Neural cell (in vitro differentiated cells): Measurements from ENCODE around the gene BTG4. TPM values are rescaled to one million over a fixed set of nuclear protein-coding genes. Genes with fewer than 3 reads are reported as not detected.

Source experiments
- H2AFZ ChIP-seq: fragments of 200-600, 300-800 bp; sonication (generic), shearing (Covaris generic); 2 replicates; pipeline ENCODE4 v1.6.0; 2014; ENCODE audit warnings: low read depth, mild to moderate bottlenecking, antibody characterized with exemption, low read length, moderate library complexity
- H3F3A ChIP-seq: fragments of 200-600 bp; shearing (Covaris generic); 2 replicates; pipeline ENCODE4 v1.6.1; 2016; ENCODE audit warnings: mild to moderate bottlenecking, moderate library complexity, mixed read lengths, antibody characterized with exemption, low read length; ENCODE audit not compliant: insufficient read depth, poor library complexity, severe bottlenecking
- H3K27ac ChIP-seq: fragments of 200-600, 300-800 bp; sonication (generic), shearing (Covaris generic); 2 replicates; pipeline ENCODE4 v1.5.1; 2014; ENCODE audit warnings: mild to moderate bottlenecking, low read length, moderate library complexity
- H3K27me3 ChIP-seq: fragments of 300-800, 200-600 bp; sonication (generic), shearing (Covaris generic); 2 replicates; pipeline ENCODE4 v1.6.0; 2014; ENCODE audit warnings: mild to moderate bottlenecking, low read depth, low read length, moderate library complexity; ENCODE audit not compliant: insufficient read depth
- H3K36me3 ChIP-seq: fragments of 300-800, 200-600 bp; sonication (generic), shearing (Covaris generic); 2 replicates; pipeline ENCODE4 v1.5.1; 2014; ENCODE audit warnings: mild to moderate bottlenecking, antibody characterized with exemption, low read length, moderate library complexity; ENCODE audit not compliant: insufficient read depth
- H3K4me2 ChIP-seq: fragments of 300-800, 200-600 bp; sonication (generic), shearing (Covaris generic); 2 replicates; pipeline ENCODE4 v1.6.0; 2014; ENCODE audit warnings: mild to moderate bottlenecking, low read length
- H3K4me3 ChIP-seq: fragments of 300-800, 200-600 bp; sonication (generic), shearing (Covaris generic); 2 replicates; pipeline ENCODE4 v1.5.1; 2014; ENCODE audit warnings: mild to moderate bottlenecking, low read length, moderate library complexity
- H3K79me2 ChIP-seq: fragments of 200-600 bp; shearing (Covaris generic); replicated peaks from 2 replicates; pipeline ENCODE4 v1.6.0; 2014; ENCODE audit warnings: mild to moderate bottlenecking, low read length, moderate library complexity; ENCODE audit not compliant: insufficient read depth
- H3K9ac ChIP-seq: fragments of 300-800, 200-600 bp; sonication (generic), shearing (Covaris generic); 2 replicates; pipeline ENCODE4 v1.6.1; 2016; ENCODE audit warnings: mild to moderate bottlenecking, low read length, mixed read lengths
- H3K9me2 ChIP-seq: fragments of 200-600 bp; shearing (Covaris generic); 2 replicates; pipeline ENCODE4 v1.6.1; 2016; ENCODE audit warnings: mild to moderate bottlenecking, low read length, mixed read lengths; ENCODE audit not compliant: insufficient read depth
- H3K9me3 ChIP-seq: fragments of 200-600, 300-800 bp; sonication (generic), shearing (Covaris generic); 2 replicates; pipeline ENCODE4 v1.6.1; 2016; ENCODE audit warnings: mild to moderate bottlenecking, mixed run types, low read length, moderate library complexity, mixed read lengths
- H4K20me1 ChIP-seq: fragments of 200-600 bp; shearing (Covaris generic); 2 replicates; pipeline ENCODE4 v1.6.1; 2016; ENCODE audit warnings: mild to moderate bottlenecking, mixed run types; ENCODE audit not compliant: insufficient read depth
- EP300 ChIP-seq: fragments of 450-650 bp; conservative IDR thresholded peaks from 2 replicates; pipeline ENCODE4 v1.6.1; 2014; ENCODE audit warnings: antibody characterized with exemption, mild to moderate bottlenecking, moderate library complexity; ENCODE audit not compliant: poor library complexity, severe bottlenecking
- EZH2 ChIP-seq: fragments of 200-600, 300-800 bp; shearing (Covaris generic), sonication (generic); IDR thresholded peaks from 2 replicates; pipeline ENCODE4 v1.6.1; 2014; ENCODE audit warnings: antibody characterized with exemption, low read length, borderline replicate concordance, mild to moderate bottlenecking; ENCODE audit not compliant: insufficient read depth, poor library complexity, severe bottlenecking
- MXI1 ChIP-seq: fragments of 450-650 bp; conservative IDR thresholded peaks from 2 replicates; pipeline ENCODE4 v1.6.1; 2014; ENCODE audit warnings: antibody characterized with exemption, mild to moderate bottlenecking; ENCODE audit not compliant: poor library complexity, severe bottlenecking
- POLR2AphosphoS5 ChIP-seq: IDR thresholded peaks from 2 replicates; pipeline ENCODE4 v1.6.1; 2012
- RAD21 ChIP-seq: fragments of 450-650 bp; conservative IDR thresholded peaks from 2 replicates; pipeline ENCODE4 v1.6.1; 2014; ENCODE audit warnings: antibody characterized with exemption, mild to moderate bottlenecking, moderate library complexity
- SMC3 ChIP-seq: fragments of 450-650 bp; conservative IDR thresholded peaks from 2 replicates; pipeline ENCODE4 v1.6.1; 2014; ENCODE audit warnings: antibody characterized with exemption, mild to moderate bottlenecking, moderate library complexity; ENCODE audit not compliant: poor library complexity
- TAF1 ChIP-seq: IDR thresholded peaks from 2 replicates; pipeline ENCODE4 v1.6.1; 2012; ENCODE audit warnings: low read depth
- polyA plus RNA-seq: library from polyadenylated mRNA; depleted of rRNA; stranded (reverse); fragments of >200 nt; gene quantifications from 2 replicates; pipeline ENCODE4 v1.2.3, GENCODE V29; 2014
- TF ChIP-seq, protein P1 (sequence below): fragments of 450-650 bp; IDR thresholded peaks from 2 replicates; pipeline ENCODE4 v1.5.1; 2014; ENCODE audit warnings: antibody characterized with exemption, mild to moderate bottlenecking, moderate library complexity; ENCODE audit not compliant: poor library complexity, severe bottlenecking
- TF ChIP-seq, protein P2 (sequence below): IDR thresholded peaks from 2 replicates; pipeline ENCODE4 v1.6.1; 2012; ENCODE audit warnings: borderline replicate concordance

Gene BTG4
- polyA plus RNA-seq, 1 donor from 2014 or later = not detected

DNA sequence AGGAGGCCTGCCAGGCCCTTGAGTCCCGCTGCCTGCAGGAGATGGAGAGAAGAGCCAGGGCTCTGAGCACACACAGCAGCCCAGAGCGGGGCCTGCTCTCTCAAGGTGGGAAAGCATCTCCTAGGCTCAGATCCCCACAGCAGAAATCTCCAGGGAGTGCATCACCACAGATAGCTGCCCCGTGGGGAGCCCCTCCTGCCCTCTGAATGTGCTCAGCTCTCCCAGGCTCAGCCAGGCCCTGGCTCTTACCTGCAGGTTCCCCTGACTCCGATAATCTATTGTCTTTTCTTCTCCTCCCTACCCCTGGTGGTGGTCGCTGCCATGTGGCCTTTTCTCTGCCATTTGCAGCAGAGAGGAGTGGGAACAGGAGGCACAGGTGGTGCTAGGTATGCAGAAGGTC is 49.9 kb downstream of the BTG4 start:
- no peaks in the 10 kb centered on the region for H3F3A ChIP-seq
- H3K4me3 ChIP-seq = no peak overlapping the region
- H3K36me3 ChIP-seq = no peaks in the 10 kb centered on the region
- H3K27ac ChIP-seq = no peak overlapping the region
- H3K9me3 ChIP-seq = no peaks in the 10 kb centered on the region
- TF ChIP-seq RAD21 = no peak
- no peaks in the 10 kb centered on the region for H3K27me3 ChIP-seq
- H3K79me2 ChIP-seq = no peaks in the 10 kb centered on the region
- H3K9me2 ChIP-seq = no peaks in the 10 kb centered on the region
- no peak overlapping the region for H3K4me2 ChIP-seq
- no peak overlapping the region for H2AFZ ChIP-seq
- no peaks in the 10 kb centered on the region for H4K20me1 ChIP-seq
- no peak overlapping the region for H3K9ac ChIP-seq

GRCh38 chr11:111461460-111462235 is 50.5 kb downstream of the BTG4 start:
- Histone ChIP-seq H3K9me2 (no peaks in the 10 kb centered on the region), H2AFZ (no peak overlapping the region), H3K4me3 (no peak overlapping the region), H3K27me3 (no peaks in the 10 kb centered on the region), H3K36me3 (no peaks in the 10 kb centered on the region), H3K79me2 (no peaks in the 10 kb centered on the region), H4K20me1 (no peaks in the 10 kb centered on the region), H3K9ac (no peak overlapping the region), H3K9me3 (no peaks in the 10 kb centered on the region), H3F3A (no peaks in the 10 kb centered on the region), H3K27ac (no peak overlapping the region), H3K4me2 (no peak overlapping the region)
- TF ChIP-seq, protein P1, sequence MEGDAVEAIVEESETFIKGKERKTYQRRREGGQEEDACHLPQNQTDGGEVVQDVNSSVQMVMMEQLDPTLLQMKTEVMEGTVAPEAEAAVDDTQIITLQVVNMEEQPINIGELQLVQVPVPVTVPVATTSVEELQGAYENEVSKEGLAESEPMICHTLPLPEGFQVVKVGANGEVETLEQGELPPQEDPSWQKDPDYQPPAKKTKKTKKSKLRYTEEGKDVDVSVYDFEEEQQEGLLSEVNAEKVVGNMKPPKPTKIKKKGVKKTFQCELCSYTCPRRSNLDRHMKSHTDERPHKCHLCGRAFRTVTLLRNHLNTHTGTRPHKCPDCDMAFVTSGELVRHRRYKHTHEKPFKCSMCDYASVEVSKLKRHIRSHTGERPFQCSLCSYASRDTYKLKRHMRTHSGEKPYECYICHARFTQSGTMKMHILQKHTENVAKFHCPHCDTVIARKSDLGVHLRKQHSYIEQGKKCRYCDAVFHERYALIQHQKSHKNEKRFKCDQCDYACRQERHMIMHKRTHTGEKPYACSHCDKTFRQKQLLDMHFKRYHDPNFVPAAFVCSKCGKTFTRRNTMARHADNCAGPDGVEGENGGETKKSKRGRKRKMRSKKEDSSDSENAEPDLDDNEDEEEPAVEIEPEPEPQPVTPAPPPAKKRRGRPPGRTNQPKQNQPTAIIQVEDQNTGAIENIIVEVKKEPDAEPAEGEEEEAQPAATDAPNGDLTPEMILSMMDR = no peak
- TF ChIP-seq EZH2 (no peak), EP300 (no peak), POLR2AphosphoS5 (no peak), RAD21 (no peak), TAF1 (no peak), MXI1 (no peak), SMC3 (no peak)
- TF ChIP-seq, protein P2, sequence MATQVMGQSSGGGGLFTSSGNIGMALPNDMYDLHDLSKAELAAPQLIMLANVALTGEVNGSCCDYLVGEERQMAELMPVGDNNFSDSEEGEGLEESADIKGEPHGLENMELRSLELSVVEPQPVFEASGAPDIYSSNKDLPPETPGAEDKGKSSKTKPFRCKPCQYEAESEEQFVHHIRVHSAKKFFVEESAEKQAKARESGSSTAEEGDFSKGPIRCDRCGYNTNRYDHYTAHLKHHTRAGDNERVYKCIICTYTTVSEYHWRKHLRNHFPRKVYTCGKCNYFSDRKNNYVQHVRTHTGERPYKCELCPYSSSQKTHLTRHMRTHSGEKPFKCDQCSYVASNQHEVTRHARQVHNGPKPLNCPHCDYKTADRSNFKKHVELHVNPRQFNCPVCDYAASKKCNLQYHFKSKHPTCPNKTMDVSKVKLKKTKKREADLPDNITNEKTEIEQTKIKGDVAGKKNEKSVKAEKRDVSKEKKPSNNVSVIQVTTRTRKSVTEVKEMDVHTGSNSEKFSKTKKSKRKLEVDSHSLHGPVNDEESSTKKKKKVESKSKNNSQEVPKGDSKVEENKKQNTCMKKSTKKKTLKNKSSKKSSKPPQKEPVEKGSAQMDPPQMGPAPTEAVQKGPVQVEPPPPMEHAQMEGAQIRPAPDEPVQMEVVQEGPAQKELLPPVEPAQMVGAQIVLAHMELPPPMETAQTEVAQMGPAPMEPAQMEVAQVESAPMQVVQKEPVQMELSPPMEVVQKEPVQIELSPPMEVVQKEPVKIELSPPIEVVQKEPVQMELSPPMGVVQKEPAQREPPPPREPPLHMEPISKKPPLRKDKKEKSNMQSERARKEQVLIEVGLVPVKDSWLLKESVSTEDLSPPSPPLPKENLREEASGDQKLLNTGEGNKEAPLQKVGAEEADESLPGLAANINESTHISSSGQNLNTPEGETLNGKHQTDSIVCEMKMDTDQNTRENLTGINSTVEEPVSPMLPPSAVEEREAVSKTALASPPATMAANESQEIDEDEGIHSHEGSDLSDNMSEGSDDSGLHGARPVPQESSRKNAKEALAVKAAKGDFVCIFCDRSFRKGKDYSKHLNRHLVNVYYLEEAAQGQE = no peak

DNA sequence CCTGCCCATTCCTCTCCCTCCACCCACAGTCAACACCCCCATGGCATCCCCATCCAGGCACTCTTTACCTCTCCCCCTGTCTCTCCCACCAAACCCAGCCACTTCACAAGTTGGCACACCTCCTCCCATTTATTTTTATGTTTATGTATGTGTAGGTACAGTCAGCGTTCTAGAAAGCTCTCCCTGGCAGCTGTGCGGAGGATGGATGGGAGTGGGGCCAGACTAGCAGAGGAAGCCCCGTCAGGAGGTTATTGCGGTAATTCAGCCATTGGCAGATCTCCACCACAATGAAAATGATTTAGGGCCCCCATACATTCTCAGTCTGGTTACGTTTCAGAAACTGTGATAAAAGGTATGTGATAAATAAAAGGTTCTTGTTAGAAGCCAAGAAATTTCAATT is 51.3 kb downstream of the BTG4 start:
- no peak overlapping the region for H3K4me2 ChIP-seq

More for the DNA sequence above, 51.3 kb downstream of the BTG4 start:
- Histone ChIP-seq H3K27me3 (no peaks in the 10 kb centered on the region), H3K9ac (no peak overlapping the region), H3K36me3 (no peaks in the 10 kb centered on the region), H3K4me3 (no peak overlapping the region), H4K20me1 (no peaks in the 10 kb centered on the region), H2AFZ (no peak overlapping the region), H3K27ac (no peak overlapping the region), H3K9me3 (no peaks in the 10 kb centered on the region), H3K79me2 (no peaks in the 10 kb centered on the region), H3K9me2 (no peaks in the 10 kb centered on the region), H3F3A (no peaks in the 10 kb centered on the region)
- TF ChIP-seq SMC3 (no peak), RAD21 (no peak), MXI1 (no peak), EZH2 (no peak), POLR2AphosphoS5 (no peak), TAF1 (no peak), EP300 (no peak)
- TF ChIP-seq, protein P1 = no peak
- TF ChIP-seq, protein P2 = no peak
